Adrenal gland (tissue), 5 donors: ENCODE measurements around the gene KCND2.

Source experiments
- CTCF ChIP-seq, 6 experiments: fragments of 450-650 bp in 4 of 6; fragments of 200-600 bp in 2 of 6; sonication (generic) in 1 of 6; IDR thresholded peaks; 1 replicate in 5 of 6; 2 replicates in 1 of 6; pipeline versions ENCODE4 v1.5.1 to v1.8.0; 2016 to 2021; ENCODE audit warnings: antibody characterized with exemption in 6 of 6, mild to moderate bottlenecking in 2 of 6, moderate library complexity in 1 of 6
- POLR2A ChIP-seq, 2 donors: fragments of 450-650 bp; IDR thresholded peaks; one replicate each; pipeline ENCODE4 v1.6.1; 2017; ENCODE audit warnings: antibody characterized with exemption in 2 of 2, mild to moderate bottlenecking in 2 of 2, moderate library complexity in 1 of 2
- donor health status: DM: no; HTN: no; CAD: no.

GRCh38 chr7:120307991-120308545 lies 35.1 kb downstream of the KCND2 start:
- TF ChIP-seq CTCF (IDR thresholded peaks at IDR 0.05) (no peak), POLR2A (IDR thresholded peaks at IDR 0.05) (no peak)
